ENCODE measurements around the gene BCAR1. TPM values are rescaled to one million over a fixed set of nuclear protein-coding genes. Genes with fewer than 3 reads are reported as not detected.

The BCAR1 gene
- polyA plus RNA-seq, 1 donor (not counting 4 experiments of a cell fraction or from before 2014, with no cell fraction given): 17.8 TPM

DNA sequence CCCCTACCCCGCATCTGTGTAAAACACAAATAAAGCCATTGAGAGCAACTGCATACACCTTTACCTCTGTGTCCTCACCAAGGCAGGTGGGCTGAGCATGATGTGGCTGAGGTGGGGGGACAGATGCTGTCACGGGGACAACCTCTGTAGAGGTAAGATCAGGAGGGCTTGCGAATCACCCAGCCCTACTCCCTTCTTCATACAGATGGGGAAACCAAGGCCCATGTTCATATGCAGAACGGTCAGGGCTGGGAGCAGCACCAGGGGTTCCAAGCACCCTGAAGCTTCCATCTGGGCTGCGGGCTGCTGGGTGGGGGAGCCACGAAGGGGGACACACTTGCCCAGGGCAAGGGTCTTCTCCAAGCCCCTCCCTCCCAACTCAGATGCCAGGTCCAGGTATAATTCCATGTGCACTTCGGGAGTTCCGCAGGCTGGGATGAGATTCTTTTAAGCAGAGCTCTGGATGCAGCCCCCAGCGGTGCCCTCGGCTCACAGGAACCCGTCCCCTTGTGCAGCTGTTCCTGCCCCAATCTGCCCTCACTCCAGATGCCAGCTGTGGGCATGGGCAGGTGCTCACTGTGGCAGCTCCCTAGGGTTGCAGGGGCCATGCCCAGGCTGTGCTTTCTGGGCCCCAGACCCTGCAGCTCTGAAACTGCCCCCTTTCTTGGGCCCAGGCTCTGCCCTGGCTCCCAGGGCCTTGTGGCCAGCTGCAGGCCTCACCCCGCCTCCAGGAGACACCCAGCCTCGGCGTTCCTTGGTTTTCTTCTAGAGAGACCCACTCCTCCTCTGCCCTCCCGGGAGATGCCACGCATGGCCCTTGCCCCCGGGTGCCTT lies 23.1 kb downstream of the BCAR1 start:
- TF ChIP-seq, protein P1, sequence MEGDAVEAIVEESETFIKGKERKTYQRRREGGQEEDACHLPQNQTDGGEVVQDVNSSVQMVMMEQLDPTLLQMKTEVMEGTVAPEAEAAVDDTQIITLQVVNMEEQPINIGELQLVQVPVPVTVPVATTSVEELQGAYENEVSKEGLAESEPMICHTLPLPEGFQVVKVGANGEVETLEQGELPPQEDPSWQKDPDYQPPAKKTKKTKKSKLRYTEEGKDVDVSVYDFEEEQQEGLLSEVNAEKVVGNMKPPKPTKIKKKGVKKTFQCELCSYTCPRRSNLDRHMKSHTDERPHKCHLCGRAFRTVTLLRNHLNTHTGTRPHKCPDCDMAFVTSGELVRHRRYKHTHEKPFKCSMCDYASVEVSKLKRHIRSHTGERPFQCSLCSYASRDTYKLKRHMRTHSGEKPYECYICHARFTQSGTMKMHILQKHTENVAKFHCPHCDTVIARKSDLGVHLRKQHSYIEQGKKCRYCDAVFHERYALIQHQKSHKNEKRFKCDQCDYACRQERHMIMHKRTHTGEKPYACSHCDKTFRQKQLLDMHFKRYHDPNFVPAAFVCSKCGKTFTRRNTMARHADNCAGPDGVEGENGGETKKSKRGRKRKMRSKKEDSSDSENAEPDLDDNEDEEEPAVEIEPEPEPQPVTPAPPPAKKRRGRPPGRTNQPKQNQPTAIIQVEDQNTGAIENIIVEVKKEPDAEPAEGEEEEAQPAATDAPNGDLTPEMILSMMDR (optimal IDR thresholded peaks at IDR 0.05 in 1 of 3, IDR thresholded peaks at IDR 0.05 in 1 of 3, conservative IDR thresholded peaks at IDR 0.05 in 1 of 3; ENCODE audit: extremely low read depth in 1 of 3, insufficient read depth in 2 of 3, low read length in 3 of 3): no peak
- no peak for TF ChIP-seq EZH2 (IDR thresholded peaks at IDR 0.05; ENCODE audit: low read length)
- no peak overlapping the region for H3K4me2 ChIP-seq (ENCODE audit: control insufficient read depth, extremely low read depth, insufficient read depth, low read depth, low read length)
- no peaks in the 10 kb centered on the region for H3K9me3 ChIP-seq (ENCODE audit: control insufficient read depth, low read depth, low read length)
- H4K20me1 ChIP-seq (ENCODE audit: control insufficient read depth, extremely low read depth, insufficient read depth, low read length): peaks cover 4% of the 10 kb centered on the region
- FAIRE-seq: no peak
- no peak overlapping the region for H3K9ac ChIP-seq (ENCODE audit: control insufficient read depth, extremely low read depth, insufficient read depth, low read length)
- DNase-seq (ENCODE audit: low read depth, low spot score): no peak
- H3K4me1 ChIP-seq (ENCODE audit: control insufficient read depth, extremely low read depth, insufficient read depth, low read length): no peaks in the 10 kb centered on the region
- H3K9me1 ChIP-seq (ENCODE audit: control insufficient read depth, extremely low read depth, insufficient read depth, low read length): no peaks in the 10 kb centered on the region
- H3K79me2 ChIP-seq (ENCODE audit: control insufficient read depth, insufficient read depth, low read length): peaks cover 7% of the 10 kb centered on the region
- dilution Hi-C loops (cut with MboI; ENCODE audit: extremely low pct_ligation_motif_present, low sequenced_read_pairs): loop anchor here (25.0 kb wide), 1 partner anchor 159 kb away; no protein-coding TSS in a partner anchor
- H3K27me3 ChIP-seq (ENCODE audit: control insufficient read depth, extremely low read depth, insufficient read depth, low read length): peaks cover 13% of the 10 kb centered on the region
- H3K4me3 ChIP-seq (ENCODE audit: control insufficient read depth in 2 of 3, extremely low read depth in 1 of 3, insufficient read depth in 2 of 3, low read depth in 1 of 3, low read length in 3 of 3): no peak overlapping the region
- no peak overlapping the region for H3K27ac ChIP-seq (ENCODE audit: control insufficient read depth, insufficient read depth, low read length)
- H3K36me3 ChIP-seq (ENCODE audit: control insufficient read depth in 2 of 2, extremely low read depth in 1 of 2, insufficient read depth in 2 of 2, low read length in 2 of 2): peaks cover 19 to 29% of the 10 kb centered on the region in 2 experiments
- H2AFZ ChIP-seq (ENCODE audit: control insufficient read depth, low read length): no peak overlapping the region

DNA sequence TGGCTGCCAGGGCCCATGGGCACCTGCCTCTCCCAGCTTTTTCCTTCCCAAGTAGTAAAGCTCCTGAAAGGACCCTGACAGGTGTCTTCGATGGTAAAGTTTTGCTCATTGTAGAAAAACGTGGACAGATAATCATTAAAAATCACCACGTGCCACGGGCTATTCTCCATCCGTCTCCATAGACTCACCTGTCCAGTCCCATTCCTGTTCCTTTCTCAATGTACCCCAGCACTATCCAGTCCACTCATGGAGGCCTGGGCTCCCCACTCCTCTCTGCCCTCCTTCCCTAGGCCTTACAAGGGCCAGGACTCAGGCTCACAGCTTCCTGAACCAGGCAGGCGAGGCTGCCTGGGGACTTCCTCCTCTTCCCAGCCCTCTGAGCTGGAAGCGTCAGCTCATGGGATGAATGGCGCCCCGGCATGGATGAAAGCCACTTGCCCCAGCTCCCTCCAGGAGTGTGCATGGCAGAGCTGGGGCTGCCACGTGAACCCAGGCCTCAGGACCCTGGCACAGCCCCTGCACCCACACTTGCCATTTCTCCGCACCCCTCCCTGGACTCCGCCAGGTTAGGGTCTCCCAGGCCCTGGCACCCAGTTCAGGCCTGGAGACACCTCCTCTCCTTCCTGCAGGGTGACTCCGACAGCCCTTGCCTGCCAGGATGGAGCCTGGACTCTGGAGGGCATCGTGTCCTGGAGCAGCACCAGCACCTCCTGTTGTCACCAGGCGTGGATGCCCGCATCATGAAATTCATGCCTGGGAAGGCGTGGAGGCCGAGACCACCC lies 23.9 kb downstream of the BCAR1 start:
- H3K4me2 ChIP-seq (ENCODE audit: control insufficient read depth, extremely low read depth, insufficient read depth, low read depth, low read length): no peak overlapping the region
- H4K20me1 ChIP-seq (ENCODE audit: control insufficient read depth, extremely low read depth, insufficient read depth, low read length): peaks cover 4% of the 10 kb centered on the region
- no peak overlapping the region for H3K9ac ChIP-seq (ENCODE audit: control insufficient read depth, extremely low read depth, insufficient read depth, low read length)
- no peaks in the 10 kb centered on the region for H3K9me3 ChIP-seq (ENCODE audit: control insufficient read depth, low read depth, low read length)
- DNase-seq (ENCODE audit: low read depth, low spot score): no peak
- H2AFZ ChIP-seq (ENCODE audit: control insufficient read depth, low read length): no peak overlapping the region
- dilution Hi-C loops (cut with MboI; ENCODE audit: extremely low pct_ligation_motif_present, low sequenced_read_pairs): loop anchor here (25.0 kb wide), 1 partner anchor 160 kb away; no protein-coding TSS in a partner anchor
- H3K4me1 ChIP-seq (ENCODE audit: control insufficient read depth, extremely low read depth, insufficient read depth, low read length): no peaks in the 10 kb centered on the region
- TF ChIP-seq, protein P1 (optimal IDR thresholded peaks at IDR 0.05 in 1 of 3, IDR thresholded peaks at IDR 0.05 in 1 of 3, conservative IDR thresholded peaks at IDR 0.05 in 1 of 3; ENCODE audit: extremely low read depth in 1 of 3, insufficient read depth in 2 of 3, low read length in 3 of 3): no peak
- TF ChIP-seq EZH2 (IDR thresholded peaks at IDR 0.05; ENCODE audit: low read length): no peak
- H3K4me3 ChIP-seq (ENCODE audit: control insufficient read depth in 2 of 3, extremely low read depth in 1 of 3, insufficient read depth in 2 of 3, low read depth in 1 of 3, low read length in 3 of 3): no peak overlapping the region
- peaks cover 4% of the 10 kb centered on the region for H3K79me2 ChIP-seq (ENCODE audit: control insufficient read depth, insufficient read depth, low read length)
- H3K9me1 ChIP-seq (ENCODE audit: control insufficient read depth, extremely low read depth, insufficient read depth, low read length): no peaks in the 10 kb centered on the region
- FAIRE-seq: no peak
- peaks cover 18 to 27% of the 10 kb centered on the region in 2 experiments for H3K36me3 ChIP-seq (ENCODE audit: control insufficient read depth in 2 of 2, extremely low read depth in 1 of 2, insufficient read depth in 2 of 2, low read length in 2 of 2)
- H3K27ac ChIP-seq (ENCODE audit: control insufficient read depth, insufficient read depth, low read length): no peak overlapping the region
- peaks cover 13% of the 10 kb centered on the region for H3K27me3 ChIP-seq (ENCODE audit: control insufficient read depth, extremely low read depth, insufficient read depth, low read length)

Measured in keratinocyte (primary cell).